NCI-H2196 treated with DMSO at 0.1 percent for 48 hours (cell line): ENCODE data around the gene EFCAB11.
A peak's percentile ranks its signal among the peaks of the same experiment; 100 is the strongest.

Source experiments
- DNase-seq: peaks from one replicate; lab custom pipeline; 2025; ENCODE audit not compliant: unreplicated experiment; lab: John Stamatoyannopoulos, UW

EFCAB11 gene

DNA sequence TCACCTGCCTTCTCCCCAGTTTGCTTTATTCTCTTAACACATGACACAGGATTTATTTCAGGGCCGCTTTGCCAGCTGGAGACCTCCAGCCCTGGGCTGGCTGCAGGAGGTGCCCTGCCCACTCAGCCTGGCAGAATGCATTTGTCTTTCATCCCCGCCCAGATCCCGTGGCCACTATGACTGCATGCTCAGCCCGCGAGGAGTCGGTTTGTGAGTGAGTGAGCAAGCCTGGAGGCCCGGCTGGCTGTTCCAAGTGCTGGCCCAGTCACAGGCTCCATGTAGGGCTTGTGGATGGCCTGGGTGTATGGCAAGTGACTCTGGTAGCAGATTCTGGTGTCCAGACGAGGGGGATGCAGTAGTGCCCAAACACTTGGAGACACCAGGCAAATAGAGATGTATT is 3.3 kb upstream of the EFCAB11 start:
- no peak for DNase-seq

DNA sequence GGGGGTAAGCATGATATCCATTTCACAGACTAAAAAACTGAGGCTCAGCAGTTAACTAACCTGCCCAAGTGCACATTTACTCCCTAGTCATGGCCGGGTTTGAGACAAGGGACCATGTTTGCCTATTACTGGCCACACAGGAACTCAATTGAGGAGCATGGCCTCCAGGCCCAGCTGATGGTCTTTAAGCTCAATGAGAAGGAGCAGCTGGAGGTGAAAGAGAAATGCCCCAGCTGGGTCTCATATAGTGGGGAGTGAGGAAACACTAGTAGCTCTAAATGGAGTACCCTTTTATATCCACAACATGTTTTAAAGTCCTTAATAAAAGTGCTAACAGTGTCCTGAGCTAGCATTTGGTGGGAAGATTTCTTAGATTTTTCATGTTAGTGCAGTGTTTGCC is 2.8 kb upstream of the EFCAB11 start:
- DNase-seq = no peak

DNA sequence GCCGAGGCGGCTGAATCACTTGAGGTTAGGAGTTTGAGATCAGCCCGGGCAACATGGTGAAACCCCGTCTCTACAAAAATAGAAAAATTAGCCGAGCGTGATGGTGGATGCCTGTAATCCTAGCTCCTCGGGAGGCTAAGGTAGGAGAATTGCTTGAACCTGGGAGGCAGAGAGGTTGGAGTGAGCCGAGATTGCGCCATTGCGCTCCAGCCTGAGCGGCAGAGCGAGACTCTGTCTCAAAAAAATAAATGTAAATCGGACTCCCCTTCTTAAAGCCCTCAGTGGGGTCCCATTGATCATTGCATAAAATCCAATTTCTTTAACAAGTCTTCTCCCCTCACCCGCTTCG is 2.1 kb upstream of the EFCAB11 start:
- DNase-seq = no peak

DNA sequence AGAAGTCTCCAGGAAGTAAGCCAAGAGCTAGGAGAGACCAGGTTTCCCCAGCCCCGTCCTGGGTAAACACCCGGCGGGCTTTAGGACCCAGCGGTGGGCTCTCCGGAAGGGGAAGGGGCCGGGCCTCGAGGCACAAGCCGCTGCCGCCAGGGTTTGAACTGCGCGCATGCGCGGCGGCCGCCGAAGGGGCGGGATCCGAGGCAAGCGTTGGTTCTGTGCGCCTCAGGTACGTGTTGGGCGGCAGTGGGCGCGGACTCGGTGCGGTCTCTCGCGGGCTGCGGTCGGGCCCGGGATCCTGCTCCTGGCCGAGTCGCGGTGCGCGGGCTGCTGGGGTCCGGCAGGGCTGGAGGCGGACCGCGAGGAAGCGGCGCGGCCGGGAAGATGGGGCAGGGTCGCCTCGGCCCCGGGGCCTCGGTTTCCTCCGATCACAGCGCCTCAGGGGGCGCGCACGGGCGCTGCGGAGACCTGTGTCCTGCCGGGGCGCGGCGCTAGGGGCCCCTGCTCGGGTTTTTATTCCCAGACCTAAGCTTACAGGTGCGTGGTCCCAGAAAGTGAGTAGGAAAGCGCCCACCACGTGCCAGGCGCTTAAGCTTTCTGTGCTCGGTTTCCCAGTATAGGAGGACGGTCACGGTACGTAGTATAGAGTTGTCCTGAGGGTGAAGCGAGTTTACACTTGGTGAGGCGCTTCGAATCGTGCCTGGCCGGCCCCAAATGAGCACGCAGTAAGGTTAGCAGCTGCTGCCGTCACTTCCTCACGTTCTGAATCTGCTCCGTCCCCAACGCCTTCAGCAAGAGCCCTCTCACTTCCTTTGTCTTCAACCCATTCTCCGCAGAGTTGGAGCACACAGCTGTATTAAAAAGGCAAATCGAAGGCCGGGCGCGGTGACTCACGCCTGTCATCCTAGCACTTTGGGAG is 1.5 kb upstream of the EFCAB11 start, which contains the start of gene TDP1:
TSS of gene TDP1 (plus strand) at position 183 of the 916 bp plus-strand sequence. CDS start 7,188 bp downstream, outside the sequence.
- DNase-seq = peak; percentile 84

GRCh38 chr14:89955022-89955744 is 653 bp upstream of the EFCAB11 start:
- no peak for DNase-seq

- DNase-seq = no peak
Observed at GRCh38 chr14:89953602-89954001, 928 bp downstream of the EFCAB11 start.

DNA sequence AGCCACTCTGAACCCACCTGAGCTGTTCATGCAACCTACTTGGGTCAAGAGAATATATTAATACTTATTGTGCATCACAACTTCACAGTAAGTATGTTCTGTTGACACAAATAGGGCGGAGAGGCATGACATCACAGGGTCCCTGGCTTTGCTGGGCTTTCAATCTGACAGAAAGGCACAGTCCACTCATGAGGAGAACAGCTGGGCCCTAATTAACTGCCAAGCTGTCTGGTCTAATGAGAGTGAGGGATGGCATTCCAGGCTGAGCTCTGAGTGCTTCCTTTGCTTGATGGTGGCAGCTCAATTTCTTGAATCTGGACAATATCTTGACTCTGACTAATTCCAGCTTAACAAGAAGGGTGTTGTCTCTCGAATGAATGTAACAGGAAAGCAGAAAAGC is 2.0 kb downstream of the EFCAB11 start:
- DNase-seq = no peak

DNA sequence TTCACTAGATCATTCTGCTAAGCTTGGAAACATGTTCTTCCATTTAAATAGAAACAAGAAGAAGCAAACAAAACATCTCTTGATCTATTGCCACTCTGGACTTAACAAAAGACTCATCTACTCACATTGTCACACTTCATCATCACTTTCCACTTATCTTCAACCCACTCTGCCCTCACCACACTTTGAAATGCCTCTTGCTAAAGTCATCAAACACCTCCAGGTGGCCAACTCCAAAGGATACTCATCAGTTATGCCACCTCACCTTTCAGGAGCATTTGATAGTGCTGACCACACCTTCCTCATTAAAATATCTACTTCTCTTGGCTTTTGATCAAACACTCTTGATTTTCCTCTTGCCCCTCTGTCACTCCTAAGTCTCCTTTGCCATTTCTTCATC is 7.2 kb downstream of the EFCAB11 start:
- no peak for DNase-seq

GRCh38 chr14:89941830-89942377 is 12.6 kb downstream of the EFCAB11 start:
- DNase-seq = no peak

- no peak for DNase-seq
Observed at GRCh38 chr14:89936654-89937185, 17.8 kb downstream of the EFCAB11 start.

GRCh38 chr14:89933002-89933401 is 21.5 kb downstream of the EFCAB11 start:
- no peak for DNase-seq

- DNase-seq = no peak
Observed at GRCh38 chr14:89927186-89927865, 27.2 kb downstream of the EFCAB11 start.

DNA sequence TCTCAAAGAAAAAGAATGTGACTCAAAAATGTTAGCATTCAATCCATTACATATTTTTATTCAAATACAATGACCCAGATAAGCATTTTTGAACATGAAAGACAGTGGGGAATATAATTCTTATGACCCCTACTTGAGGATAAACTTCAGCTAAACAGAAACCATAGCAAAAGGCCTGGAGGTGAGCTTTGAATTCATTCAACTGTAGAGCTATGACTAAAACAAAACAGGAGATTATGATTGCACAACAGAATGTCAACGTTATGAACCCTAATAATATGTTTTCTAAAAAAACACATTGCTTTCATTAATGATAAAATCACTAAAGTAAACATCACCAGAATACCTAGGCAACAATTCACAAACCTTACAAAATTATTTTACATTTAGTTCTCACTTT is 27.8 kb downstream of the EFCAB11 start:
- DNase-seq = no peak

- DNase-seq = no peak
Observed at GRCh38 chr14:89924268-89924667, 30.3 kb downstream of the EFCAB11 start.

GRCh38 chr14:89922031-89922907 is 32.3 kb downstream of the EFCAB11 start:
- DNase-seq = no peak

GRCh38 chr14:89921346-89921745 is 33.2 kb downstream of the EFCAB11 start:
- no peak for DNase-seq

DNA sequence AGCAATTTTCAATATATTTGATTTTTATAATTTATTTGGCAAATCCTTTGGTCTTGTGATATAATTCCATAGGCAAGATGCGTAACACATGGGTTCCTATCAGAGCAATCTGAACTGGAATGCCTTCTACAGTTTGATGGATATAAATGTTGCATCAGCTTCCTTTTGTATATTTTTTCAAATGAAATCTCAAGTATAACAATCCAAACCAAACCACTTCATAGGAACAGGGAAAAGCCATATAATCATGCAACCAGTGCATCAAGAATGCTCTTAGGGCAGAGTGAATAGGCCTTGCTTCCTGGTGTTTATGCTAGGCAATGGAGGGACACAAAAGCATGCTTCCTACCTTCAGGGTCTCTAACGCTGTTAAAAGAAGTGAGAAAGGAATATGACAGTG is 34.5 kb downstream of the EFCAB11 start:
- no peak for DNase-seq

DNA sequence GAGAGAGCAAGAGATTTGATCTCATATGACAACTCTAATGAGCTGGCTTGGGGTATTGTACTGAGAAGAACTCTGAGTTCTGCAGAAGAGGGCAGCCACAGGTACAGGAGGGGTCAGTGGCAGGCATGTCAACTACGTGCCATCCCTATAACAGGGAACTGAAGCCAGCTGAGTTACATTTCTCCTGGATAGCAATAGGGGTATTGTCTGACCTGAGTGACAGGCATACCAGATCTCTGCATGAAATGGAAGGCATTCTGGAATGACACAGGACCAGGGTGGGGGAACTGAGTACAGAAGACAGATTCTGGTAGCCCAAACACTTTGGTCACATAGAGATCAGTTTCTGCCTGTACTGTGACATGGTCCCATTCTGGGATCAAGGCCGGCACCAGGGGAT is 35.8 kb downstream of the EFCAB11 start:
- DNase-seq = no peak

DNA sequence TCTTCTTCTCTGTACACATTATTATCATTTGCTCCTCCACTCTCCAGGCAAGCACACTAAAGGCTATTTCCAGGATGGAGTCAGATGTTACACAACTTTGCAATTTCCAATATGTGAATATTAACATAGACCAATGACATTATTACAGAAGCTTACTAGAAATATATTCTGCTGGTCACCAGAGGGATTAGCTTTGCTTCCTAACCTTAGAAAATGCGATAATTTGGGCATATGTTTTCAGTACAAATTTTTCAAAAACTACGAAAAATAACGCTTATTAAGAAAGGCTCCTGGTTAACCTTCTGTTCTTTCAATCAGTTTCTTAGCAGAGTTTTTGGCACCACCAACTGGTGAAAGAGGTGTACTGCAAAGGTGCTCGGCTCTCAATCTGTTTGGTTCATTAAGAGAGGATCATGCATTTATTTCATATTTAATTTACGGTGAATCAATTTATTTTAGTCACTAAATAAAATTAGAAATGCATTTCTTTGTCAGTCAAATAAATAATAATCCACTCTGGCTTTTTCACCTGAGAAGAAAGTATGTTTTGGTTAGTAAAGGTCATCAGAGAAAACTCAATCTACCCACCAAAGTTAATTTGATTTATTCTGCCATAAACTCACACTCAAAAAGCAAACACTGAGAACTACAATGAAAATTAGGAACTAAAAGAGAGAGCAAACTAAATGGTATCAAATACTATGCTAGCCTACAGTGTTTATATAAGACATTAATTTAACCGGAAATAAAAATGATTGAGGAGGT is 39.2 kb downstream of the EFCAB11 start:
- DNase-seq = no peak
